Measurements from ENCODE around the gene CSPG4.
A peak's percentile ranks its signal among the peaks of the same experiment; 100 is the strongest.
"Not testable (repeated sequence)": the region's sequence is repeated elsewhere in the genome, so short reads cannot be mapped to it uniquely, and the experiment has no call there.

CSPG4 gene

DNA sequence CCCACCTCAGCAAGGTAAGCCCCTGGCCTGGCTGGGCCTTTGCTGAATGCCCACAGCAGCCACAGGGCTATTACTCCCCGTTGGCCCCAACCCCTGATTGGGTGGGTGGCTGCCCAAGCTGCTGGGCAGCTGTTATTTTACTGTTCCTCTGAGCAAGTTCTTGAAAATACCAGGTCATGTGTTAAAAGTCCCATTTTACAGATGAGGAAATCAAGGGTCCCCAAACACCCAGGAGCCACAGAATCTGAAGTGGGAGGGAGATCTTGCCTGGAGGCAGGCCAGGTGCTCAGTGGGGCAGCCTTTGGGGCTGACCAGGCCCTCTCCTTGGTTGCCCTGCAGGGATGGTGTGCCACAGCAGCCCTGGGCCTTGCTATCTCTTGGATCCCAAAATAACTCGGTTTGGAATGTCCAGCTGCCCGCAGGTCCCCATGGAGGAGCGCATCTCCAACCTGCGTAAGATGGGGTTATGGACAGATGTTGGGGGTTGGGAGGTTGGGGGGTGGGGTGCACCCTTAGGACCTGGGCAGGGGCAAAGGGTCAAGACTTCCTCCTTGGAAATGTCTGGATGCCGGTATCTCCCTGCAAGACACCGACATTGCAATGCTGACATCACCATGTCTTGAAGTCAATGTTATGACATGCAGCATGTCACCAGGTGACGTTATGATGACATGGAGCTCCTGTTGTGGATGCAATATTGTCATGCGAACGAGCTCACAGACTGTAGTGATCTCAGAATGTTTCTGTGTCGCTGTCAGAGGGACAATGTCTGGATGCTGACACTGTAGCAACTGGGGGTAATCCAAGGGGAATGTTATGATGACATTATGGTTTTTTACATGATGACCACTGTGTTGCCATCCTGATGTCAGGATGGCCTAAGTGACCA, 13.3 kb upstream of the CSPG4 start:
- DNase-seq (ENCODE audit: low read depth, low spot score) = no peak
- H3K27ac ChIP-seq = no peak overlapping the region

DNA sequence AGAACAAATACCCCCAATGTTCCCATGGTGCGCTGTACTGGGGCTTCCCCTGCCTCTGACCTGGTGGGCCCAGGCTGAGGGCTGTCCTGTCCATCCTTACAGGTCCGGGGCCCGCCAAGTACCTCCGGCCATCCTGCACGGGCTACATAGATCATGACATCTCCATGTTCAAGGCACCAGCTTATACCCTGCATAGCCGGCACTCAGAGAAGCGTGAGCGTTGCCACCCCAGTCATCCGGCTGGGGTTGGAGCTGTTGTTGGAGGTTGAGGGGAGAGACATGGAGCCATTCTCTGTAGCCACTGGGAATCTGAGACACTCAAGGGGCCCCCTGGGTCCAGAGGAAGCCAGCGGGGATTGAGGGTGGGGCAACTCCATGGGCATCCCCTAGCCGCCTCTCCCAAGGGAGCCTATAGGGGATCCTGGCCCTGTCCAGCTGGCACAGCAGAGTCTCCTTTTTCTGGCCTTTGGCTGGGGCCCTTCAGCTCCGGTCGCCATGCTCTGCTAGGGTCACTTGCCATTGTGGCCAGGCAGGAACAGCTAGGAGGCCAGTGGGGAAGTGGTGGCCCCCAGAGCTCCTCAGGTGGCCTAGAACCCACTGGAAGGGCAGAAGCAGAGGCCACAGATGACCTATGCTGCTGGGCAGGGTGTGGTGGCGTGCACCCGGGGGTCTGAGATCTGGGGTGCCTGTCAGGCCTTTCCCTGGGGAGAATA, 12.5 kb upstream of the CSPG4 start:
- DNase-seq (ENCODE audit: low read depth, low spot score) = no peak
- H3K27ac ChIP-seq = no peak overlapping the region

DNA sequence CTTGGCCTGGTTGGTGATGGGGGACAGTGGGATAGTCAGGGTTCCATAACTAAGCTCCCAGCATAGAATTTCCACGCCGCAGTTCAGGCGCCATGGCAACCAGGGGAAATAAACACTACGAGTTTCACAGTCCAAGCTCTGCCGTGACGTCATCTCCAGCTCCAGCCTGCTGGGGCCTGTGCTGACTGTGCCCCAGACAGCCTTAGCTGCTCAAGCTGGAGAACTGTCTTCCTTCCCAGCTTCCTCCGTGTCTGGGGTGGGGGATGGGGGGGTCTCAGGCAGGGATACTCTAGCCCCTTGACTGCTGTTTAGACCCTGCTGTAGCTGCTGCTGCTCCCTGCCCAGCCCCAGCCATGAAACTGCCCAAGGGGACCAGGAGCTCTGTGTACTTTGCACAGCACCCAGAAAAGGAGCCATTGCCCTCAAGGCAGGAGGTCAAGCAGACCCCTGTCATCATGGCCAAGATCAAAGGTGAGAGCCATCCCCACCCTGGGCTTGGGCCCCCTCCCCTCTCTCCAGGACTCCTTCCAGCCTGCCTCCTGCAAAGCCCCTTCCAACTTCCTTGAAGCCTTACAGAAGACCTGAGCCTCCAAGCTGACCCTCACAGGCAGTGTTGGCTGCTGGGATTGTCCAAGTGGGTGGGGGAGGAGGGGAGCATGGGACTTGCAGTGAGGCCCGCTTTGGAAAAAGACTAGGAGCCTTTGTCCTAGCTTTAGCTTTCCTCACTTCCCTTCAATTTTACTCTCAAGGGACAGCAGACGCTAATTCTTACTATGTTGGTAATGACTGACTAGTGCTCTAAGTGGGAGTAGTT, 11.4 kb upstream of the CSPG4 start:
- peak; percentile 70 for DNase-seq (ENCODE audit: low read depth, low spot score)
- no peak overlapping the region for H3K27ac ChIP-seq

DNA sequence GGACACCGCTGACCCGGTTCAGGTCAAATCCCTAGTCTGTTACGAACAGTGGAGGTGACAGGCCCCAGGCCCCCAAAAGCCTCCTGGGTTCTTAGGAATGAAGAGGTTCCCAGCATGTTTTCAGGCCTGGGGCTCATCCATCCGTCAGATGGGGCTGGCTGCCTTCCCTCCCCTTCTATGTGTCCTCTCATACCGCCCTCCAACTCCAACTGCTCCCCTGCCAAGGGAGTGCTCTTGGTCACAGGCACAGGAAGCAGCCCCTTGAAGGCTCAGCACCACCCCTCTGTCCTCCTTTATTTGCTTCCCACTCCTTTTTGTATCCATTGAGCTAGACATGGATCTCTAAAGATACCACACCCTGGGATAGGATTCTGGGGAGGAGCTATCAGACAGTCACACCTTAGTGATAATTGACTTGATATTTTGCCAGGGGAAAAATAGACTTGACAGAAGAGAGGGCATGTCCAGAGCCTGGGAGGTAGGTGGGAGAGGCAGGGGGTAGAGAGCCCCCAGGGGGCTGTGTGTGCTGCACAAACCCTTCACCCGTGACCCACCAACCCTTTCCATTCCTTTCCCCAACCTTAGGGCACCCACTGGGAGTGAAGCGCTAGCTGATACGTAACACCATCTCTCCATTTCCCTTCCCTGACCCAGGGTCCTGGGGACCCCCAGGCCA, 10.7 kb upstream of the CSPG4 start:
- DNase-seq (ENCODE audit: low read depth, low spot score) = no peak
- no peak overlapping the region for H3K27ac ChIP-seq

DNA sequence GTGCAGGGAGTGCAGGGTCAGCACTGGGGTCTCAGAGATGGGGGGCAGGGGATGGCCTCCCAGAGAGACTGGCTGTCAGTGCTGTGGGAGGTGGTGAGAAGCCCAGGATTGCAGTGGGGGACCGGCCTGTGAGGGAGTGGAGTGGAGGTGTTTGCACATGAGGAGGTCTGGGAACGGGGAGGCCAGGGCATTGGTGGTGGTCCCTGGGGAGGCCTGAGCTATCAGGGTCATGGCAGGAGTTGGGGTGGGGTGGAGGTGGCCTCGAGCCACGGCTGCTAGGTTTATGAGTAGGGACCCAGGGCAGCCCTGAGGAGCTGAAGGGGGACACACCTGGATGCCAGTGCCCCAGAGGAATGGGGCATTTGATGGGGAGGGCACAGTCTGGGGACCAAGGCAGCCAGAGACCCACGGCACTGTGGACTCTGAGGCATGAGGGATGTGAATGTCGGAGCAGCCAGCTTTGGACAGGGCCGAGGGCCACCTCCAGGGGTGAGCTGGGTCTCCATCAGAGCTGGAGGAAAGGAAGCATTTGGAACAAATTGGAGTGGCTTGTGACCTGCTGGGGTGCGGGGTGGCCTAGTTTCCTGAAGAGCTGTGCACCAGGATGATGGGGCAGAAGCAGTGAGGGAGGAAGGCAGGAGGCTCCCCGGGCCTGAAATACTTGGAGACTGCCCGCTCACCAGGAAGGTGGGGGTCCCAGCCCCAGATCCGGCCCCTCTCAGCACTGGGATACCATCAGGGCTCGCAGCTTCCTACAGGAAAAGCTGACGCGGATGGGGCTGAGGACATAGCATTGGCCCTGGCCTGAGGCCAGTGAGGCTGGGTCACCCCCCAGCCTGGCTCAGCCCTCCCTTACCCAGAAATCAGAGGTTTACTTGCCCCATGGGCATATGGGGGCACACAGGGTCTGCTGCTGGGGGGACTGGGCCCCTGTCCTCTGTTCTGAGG, 9.5 kb upstream of the CSPG4 start:
- H3K27ac ChIP-seq = no peak overlapping the region
- DNase-seq (ENCODE audit: low read depth, low spot score) = no peak

DNA sequence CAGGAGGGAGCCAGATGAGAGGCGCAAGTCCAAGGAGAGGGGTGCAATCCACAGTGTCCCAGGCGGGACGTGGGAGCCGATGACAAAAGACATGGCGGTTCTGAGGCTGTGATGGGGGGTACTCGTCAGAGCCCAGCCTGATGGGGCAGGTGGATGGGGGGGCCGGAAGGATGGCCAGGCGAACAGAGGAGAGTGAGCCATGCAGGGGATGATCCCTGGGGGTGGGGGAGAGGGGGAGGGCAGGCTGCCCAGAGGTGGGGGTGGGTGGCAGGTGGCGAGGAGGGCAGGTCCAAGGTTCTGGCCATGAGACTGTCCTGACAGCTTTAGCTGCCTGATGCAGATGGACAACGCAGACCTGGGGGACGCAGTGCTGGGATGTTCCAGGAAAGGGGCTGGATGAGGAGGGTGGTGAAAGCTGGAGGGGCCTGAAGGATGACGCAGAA, 8.9 kb upstream of the CSPG4 start:
- DNase-seq (ENCODE audit: low read depth, low spot score) = no peak
- H3K27ac ChIP-seq = no peak overlapping the region

DNA sequence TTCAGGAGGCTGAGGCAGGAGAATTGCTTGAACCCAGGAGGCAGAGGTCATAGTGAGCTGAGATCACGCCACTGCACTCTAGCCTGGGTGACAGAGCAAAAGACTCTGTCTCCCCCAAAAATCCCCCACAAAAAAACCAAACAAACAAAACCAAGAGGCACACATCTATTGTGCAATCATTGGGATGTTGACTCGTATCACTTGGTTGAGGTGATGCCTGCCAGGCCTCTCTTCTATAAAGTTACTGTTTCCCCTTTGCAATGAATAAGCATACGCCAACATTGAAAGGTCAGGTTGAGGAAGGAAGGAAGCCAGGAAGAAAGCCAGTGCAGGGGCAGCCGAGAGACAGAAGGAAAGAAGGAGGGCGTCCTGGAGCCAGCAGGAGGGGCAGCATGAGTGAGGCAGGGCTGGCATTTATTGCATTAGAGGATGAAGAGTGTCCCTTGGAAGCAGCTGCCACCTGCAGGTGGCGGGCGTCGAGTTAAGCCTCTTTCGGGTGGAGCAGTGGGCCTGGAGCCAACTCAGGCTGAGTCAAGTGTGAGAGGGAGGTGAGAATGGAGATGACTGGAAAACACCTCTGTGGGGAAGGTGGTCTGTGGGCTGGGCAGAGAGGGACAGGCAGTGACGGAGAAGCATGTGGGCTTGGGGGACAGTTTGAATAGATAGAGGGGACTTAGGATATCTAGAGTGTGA, 8.3 kb upstream of the CSPG4 start:
- DNase-seq (ENCODE audit: low read depth, low spot score) = peak; percentile 37

DNA sequence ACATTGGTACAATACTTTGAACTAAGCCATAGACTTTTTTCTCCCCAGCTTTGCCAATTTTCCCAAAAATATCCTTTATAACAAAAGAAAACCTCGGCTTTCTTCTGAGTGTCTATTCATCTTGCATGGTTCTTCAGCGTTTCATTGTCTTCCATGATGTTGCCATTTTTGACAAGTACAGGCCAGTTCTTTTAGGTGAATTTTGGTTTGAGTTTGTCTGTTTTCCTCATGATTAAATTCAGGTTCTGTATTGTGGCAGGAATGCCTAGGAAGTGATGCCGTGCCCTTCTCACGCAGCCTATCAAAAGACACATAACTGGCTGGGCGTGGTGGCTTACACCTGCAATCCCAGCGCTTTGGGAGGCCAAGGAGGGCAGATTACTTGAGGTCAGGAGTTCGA, 7.6 kb upstream of the CSPG4 start:
- no peak for DNase-seq (ENCODE audit: low read depth, low spot score)

More for the DNA sequence above, 8.3 kb upstream of the CSPG4 start:
- no peak overlapping the region for H3K27ac ChIP-seq

DNA sequence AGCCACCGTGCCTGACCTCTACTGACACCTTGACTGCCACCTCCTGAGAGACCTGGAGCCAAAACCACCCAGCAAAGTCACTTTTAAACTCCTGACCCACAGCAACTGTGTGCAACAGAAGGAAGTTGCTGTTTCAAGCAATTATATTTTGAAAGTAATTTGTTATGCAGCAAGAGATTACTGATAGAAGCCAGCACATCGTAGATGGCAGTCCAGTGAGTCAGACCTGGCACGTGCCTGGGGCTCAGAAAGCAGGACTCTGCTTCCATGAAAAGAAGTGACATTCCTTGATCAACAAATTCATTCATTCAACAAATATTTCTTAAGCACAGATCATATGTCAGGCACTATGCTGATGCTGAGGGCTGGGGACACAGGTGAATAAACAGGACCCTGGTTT, 5.7 kb upstream of the CSPG4 start:
- DNase-seq (ENCODE audit: low read depth, low spot score) = no peak
- no peak overlapping the region for H3K27ac ChIP-seq

More for the DNA sequence above, 7.6 kb upstream of the CSPG4 start:
- H3K27ac ChIP-seq = no peak overlapping the region

DNA sequence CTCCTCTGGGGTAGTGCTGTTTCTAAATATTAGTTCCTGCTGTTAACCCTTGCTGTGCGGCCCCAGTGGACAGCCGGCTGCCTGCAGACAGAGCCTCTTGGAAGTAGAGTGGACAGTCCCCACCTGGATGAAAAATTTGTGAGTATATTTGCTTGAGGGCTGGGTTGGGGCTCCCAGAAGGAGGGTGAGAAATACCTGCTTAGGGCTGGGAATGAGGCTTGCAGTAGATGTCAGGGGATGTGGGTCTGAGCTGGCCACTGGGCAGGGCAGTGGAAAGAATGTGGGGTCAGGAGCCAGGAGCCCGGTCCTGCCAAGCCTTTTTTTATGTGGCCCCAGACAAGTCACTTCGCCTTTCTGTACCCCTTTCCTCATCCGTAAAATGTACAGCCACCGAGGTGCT, 4.4 kb upstream of the CSPG4 start:
- not testable (repeated sequence) for H3K27ac ChIP-seq; DNase-seq (ENCODE audit: low read depth, low spot score)

DNA sequence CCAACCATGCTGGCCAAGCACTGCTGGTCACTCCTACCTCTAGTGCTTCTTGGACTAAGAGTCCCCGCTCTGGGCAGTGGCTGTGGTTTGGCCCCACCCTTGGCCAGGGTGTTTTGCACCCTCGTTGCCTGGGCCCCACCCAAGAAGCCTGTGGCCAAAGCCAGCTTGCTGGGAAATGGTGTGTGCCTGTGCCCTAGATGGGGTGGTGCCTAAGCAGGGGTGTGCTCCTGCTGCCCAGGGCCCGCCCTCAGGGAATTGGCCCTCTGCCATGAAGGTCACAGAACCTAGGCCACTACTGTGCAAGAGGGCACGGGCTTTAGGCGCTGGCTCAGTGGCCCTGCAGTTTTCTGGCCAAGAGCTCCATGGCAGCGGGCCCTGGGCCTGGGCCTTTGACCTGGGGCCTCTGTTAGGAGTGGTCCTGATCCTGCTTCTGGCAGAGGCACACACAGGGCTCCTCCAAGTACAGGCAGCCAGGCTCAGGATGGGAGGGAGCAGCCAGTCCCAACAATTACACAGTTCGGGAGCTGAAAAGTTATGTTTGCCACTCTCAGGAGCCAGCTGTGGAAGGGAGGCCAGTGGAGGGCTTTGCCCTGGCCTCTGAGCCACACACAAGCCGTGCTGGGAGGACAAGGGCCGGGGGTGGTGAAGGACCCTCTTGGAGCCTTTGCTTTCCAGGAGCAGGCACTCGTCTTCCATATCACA, 3.8 kb upstream of the CSPG4 start:
- not testable (repeated sequence) for DNase-seq (ENCODE audit: low read depth, low spot score); H3K27ac ChIP-seq

DNA sequence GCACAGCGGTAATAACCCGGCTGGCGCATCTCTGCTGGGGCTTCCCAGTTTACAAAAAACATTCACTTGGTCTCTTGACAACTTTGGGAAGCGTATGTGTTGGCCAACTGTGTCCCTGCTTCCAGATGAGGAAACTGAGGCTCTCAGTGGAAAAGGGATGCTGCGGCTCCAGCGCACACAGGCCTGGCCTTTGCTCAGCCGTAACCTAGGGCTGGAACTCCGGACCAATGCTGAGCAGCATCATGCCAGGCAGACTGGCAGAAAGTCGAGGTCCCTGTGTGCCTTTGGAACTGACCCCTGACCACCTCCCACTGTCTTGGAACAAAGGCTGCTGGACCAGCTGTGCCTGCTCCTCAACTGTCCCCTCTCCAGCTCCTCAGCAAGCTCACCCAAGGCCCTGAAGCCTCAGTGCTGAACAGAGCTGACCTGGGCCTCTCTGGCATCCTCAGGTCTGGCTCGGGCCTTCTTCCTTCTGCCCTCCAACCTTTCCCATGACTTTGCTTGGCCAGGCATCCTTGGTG, 2.7 kb upstream of the CSPG4 start:
- H3K27ac ChIP-seq; DNase-seq (ENCODE audit: low read depth, low spot score): not testable (repeated sequence)

DNA sequence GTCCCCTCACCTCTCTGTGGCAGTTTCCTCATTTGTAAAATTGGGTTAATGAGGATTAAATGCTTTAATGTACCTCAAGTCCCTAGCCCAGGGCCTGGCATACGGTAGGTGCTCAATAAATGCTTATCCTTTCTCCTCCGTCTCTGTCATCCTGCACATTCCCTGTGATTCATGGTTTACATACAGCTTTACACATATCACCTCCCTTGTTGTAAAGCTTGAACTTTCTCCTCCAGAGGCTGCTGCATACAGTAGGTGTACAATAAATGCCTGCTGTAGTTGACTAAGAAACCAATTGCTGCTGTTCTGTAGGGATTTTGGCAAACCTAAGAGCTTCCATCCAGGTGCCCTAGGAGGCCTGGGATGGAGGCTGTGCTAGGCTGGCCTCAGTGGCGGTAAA, 1.5 kb upstream of the CSPG4 start:
- no peak for DNase-seq (ENCODE audit: low read depth, low spot score)
- H3K27ac ChIP-seq = no peak overlapping the region

DNA sequence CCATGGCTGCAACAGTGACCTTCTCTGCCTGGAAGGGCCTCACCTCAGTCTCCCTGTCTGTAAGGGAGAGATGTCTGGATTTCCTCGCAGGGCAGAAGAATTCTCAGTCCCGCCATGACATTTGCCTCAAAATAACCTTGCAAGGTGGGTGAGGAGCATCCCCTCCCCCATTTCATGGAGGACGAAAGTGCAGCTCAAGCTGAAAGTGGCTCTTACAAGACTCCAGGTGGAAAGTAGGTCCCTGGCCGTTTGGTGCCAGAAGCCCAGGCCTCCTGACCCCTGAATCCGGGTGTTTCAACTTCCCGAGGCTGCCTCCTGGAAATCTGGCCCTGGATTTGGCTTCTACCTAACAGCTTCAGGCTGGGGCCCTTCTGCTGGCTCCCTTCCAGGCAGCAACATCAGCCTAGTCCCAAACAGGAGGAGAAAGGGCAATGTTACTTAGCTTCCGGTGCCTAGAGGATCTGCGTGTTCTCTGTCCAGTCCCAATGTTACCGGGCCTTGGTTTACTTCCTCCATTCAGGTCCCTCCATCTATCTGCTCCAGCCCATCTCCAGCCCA, 769 bp upstream of the CSPG4 start:
- H3K27ac ChIP-seq = no peak overlapping the region
- DNase-seq (ENCODE audit: low read depth, low spot score) = no peak

DNA sequence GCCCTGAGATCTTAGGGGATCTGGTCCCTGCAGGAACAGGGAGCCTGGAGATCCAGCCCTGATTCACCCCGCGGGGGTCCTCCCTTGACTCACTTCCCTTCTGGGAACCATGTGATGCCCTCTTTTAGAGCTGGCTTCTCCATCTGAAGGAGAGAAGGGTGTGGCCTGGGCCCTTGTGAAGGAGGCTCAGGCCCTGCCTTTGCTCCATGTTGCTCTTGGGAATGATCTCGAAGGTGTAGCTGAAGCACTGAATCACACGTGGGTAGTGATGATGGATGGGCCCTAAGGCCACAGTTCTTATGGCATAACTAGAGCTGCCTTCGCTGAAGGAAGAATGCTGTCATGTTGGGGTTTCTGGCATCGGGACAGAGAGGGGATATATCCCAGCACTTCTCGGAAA, 1.2 kb downstream of the CSPG4 start:
- not testable (repeated sequence) for H3K27ac ChIP-seq; DNase-seq (ENCODE audit: low read depth, low spot score)

DNA sequence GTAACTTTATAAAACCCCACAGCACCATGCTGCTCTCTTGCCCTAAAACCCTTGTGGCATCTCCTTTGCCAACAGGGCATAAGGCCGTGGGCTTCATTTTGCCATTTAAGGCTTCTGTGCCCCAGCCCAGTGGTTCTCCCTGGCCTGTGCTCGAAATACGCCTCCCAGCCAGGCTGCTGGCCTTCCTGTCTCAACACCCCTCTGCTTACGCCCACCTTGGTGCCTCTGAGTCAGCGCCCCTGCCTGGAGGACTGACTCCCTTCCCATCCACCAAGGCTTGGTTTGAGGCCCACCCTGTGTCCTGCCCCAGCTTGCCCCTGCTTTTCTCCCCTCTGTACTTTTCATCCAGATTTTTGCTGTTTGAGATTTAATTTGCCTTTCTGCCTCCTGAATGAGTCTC, 1.8 kb downstream of the CSPG4 start:
- not testable (repeated sequence) for DNase-seq (ENCODE audit: low read depth, low spot score); H3K27ac ChIP-seq

DNA sequence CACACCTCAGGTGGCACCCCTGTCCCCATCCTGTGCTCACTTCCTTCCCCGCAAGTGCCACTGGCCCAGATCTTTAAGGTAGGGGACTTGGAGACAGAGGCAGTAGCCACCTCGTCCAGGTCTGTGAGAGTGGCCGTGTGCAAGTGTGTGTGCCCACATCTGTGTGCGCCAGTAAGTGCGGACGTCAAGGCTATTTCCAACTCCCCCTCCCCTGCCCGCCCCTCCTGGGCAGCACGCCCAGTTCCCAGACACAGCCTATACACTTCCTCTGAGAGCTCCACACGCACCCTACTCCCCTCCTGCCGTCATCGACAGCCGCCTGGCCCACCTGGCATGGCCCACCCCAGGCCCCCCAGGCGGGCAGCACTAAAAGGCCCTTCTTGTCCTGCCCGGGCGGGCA, 3.2 kb downstream of the CSPG4 start:
- H3K27ac ChIP-seq; DNase-seq (ENCODE audit: low read depth, low spot score): not testable (repeated sequence)

DNA sequence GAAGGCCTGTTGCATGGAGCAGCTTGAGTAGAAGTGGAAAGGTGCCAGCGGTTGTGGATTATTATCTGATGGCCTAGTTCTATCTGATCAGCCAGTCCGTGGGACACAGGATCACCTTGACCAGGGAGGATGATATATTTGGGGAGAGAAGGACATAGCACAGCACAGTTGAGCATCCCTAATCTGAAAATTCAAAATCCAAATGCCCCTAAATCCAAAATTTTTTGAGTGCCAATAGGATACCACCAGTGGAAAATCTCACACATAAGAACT, 6.0 kb downstream of the CSPG4 start:
- no peak overlapping the region for H3K27ac ChIP-seq
- DNase-seq (ENCODE audit: low read depth, low spot score) = no peak

All from epithelial cell of prostate (primary cell).